SK-N-MC (cell line): ENCODE measurements around the gene VAPA.

Source experiments
- DNase-seq: peaks from one replicate; pipeline ENCODE4 v3.0.0-alpha.2; 2011; ENCODE audit warnings: low read depth, low spot score
- H3K27ac ChIP-seq: fragments of 200-600 bp; sonication (generic); 2 replicates; pipeline ENCODE4 v1.5.1; 2016; ENCODE audit warnings: mixed run types
- H3K36me3 ChIP-seq: fragments of 200-600 bp; sonication (generic); 2 replicates; pipeline ENCODE4 v1.6.1; 2017; ENCODE audit warnings: antibody characterized with exemption, low read length, mixed read lengths; ENCODE audit not compliant: insufficient read depth
- H3K4me3 ChIP-seq: fragments of 200-600 bp; sonication (generic); 2 replicates; pipeline ENCODE4 v1.5.1; 2016
- H3K9ac ChIP-seq: fragments of 200-600 bp; sonication (generic); 2 replicates; pipeline ENCODE4 v1.8.0; 2017; ENCODE audit warnings: mixed run types, mixed read lengths; ENCODE audit not compliant: insufficient read length
- H3K9me3 ChIP-seq: fragments of 200-600 bp; sonication (generic); 2 replicates; pipeline ENCODE4 v1.6.1; 2017; ENCODE audit warnings: low read depth, mild to moderate bottlenecking, antibody characterized with exemption, low read length, moderate library complexity, mixed read lengths
- EZH2 ChIP-seq: fragments of 200-600 bp; sonication (generic); IDR thresholded peaks from one replicate; pipeline ENCODE4 v1.6.1; 2017; ENCODE audit warnings: antibody characterized with exemption
- FOXP2 ChIP-seq: optimal IDR thresholded peaks from 2 replicates; pipeline ENCODE3; 2011; ENCODE audit warnings: mild to moderate bottlenecking, moderate library complexity; ENCODE audit not compliant: insufficient read depth; ENCODE audit errors: extremely low read length, control extremely low read depth
- POLR2AphosphoS5 ChIP-seq: IDR thresholded peaks from 2 replicates; pipeline ENCODE4 v1.6.1; 2012; ENCODE audit warnings: mild to moderate bottlenecking, low read depth, low read length, borderline replicate concordance

Gene VAPA

DNA sequence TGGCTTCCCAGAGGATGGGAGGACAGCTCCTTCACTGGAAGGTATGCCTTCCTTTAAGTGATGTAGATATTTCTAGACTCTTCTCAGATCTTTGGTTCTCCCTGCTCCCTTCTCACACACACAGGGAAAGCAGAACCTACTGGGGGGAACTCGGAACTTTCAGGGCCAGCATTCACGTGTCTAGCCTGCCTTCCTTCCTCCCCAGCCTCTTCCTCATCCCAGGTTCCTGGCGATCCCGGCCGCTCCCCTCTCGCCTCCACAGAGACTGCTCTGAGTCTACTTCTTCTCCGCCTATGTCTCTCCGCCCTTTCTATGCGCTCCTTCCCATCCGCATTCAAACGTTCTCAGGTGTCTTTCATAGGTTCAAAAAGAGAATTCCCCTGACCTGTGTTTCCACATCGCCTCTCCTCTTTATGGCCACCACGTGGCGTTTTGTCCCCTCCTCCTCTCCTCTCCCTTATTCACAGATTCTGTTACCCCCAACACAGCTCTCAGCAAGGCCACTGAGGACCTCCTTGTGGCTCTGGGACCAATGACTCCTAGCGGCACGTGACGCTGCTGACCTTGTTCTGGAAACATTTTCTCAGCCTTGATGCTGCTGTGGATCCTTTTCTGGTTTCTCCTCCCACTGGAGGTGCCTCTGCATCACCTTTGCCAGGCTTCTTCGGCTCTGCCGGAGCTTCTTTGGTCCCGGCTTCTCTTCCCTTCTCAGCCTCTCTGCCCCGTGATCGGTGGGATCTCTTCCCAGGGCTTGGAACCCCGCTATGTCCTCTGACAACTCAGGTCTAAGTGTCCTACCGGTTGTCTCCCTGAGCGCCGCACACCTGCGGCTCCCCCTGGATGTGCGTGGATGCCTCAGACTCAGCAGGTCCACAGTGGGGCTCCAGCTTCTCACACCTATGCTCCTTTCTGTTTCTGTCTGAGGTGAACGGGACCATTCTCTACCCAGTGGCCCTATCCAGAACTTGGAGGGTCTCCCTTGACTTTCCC, 77.5 kb downstream of the VAPA start:
- Histone ChIP-seq H3K4me3 (no peak overlapping the region), H3K27ac (no peak overlapping the region), H3K36me3 (no peaks in the 10 kb centered on the region), H3K9me3 (no peaks in the 10 kb centered on the region), H3K9ac (no peak overlapping the region)
- TF ChIP-seq POLR2AphosphoS5 (no peak), EZH2 (no peak), FOXP2 (no peak)
- DNase-seq, result no peak

DNA sequence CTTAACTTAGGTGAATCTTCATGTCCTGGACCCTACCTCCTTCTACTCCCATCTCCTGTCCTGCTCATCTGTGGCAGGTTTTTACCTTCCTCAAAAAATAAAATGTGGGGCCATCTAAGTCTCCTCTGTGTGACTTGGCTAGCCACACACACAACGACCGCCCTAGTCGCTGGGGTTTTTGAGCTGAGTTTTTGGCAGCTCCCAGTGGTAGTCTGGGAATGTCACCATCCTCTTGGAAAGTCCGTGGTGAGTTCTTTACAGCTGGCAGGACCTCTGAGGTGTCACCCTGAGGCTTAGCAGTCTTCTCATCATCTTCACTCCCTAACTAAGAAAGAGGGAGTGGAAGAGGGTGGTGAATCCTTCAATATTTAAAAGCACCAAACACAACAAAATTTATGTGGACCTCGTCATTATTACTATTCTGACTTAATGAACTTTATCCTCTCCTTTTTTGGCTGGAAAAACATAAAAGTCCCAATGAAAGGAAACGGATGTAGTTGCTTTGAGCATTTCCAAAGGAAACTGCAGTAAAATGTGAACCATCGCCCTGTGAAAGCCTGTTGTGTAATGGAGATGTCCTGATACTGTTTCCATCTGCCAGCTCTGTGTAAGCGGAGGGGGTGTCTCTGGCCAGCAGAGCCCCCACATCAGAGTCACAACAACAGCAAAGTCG, 78.6 kb downstream of the VAPA start:
- H3K36me3 ChIP-seq, result no peaks in the 10 kb centered on the region
- no peak for TF ChIP-seq EZH2
- TF ChIP-seq FOXP2, result no peak
- TF ChIP-seq POLR2AphosphoS5, result no peak
- H3K9ac ChIP-seq, result no peak overlapping the region
- H3K27ac ChIP-seq, result no peak overlapping the region
- no peak overlapping the region for H3K4me3 ChIP-seq
- DNase-seq, result no peak
- no peaks in the 10 kb centered on the region for H3K9me3 ChIP-seq

DNA sequence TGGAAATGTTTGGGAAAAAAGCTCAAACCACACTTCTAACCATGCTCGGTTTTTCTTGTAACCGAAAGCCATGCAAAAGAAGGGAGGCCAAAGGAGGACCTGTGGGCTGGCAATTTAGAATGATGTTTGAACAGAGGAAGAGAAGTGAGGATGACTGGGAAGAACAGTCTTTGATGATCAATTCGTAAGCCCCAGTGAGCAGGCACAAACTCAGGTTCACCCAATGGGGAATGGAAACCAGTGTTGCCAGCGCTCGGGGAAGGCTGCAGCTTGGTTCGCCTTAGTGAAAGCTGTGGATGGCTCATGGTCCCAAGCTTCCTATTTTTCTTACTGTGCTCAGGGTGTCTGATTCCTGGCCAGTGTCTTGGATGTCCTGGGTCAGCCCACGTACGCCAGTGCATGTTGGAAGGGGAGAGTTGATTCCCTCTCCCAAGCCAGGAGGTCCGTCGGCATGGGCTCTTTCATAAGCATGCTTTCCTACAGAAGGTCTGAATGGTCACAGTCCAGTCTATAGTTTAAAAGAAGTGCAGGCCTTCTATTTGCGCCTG, 79.2 kb downstream of the VAPA start:
- Histone ChIP-seq H3K4me3 (no peak overlapping the region), H3K27ac (no peak overlapping the region), H3K9ac (no peak overlapping the region), H3K9me3 (no peaks in the 10 kb centered on the region; the same call in 1 of the 2 replicates), H3K36me3 (no peaks in the 10 kb centered on the region)
- DNase-seq, result no peak
- TF ChIP-seq POLR2AphosphoS5 (no peak), FOXP2 (no peak), EZH2 (no peak)

DNA sequence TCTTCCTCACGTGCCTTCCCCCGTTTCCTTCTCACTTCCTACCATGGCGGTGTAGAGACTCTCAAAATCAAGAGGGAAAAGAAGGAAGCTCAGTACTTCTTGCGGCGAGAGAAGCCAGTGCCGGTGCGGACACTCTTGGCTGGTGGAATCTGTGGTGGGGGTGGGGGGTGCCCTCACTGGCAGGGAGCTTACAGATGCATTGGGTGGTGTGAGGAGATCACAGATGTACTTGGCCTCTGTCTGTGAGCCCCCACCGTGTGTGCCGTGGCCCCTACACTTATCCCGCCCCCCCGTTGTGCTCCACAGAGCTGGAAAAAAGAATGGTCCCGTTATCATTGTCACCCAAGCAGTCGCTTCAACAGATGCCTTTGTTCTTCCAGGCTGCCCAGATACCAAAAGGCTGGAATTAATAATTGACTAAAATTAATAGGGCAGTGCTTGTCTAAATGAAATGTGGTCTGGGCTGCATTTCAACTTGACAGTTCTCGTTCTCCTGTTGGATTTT, 79.8 kb downstream of the VAPA start:
- DNase-seq, result no peak
- H3K36me3 ChIP-seq, result no peaks in the 10 kb centered on the region
- no peak overlapping the region for H3K27ac ChIP-seq
- TF ChIP-seq EZH2 (no peak), POLR2AphosphoS5 (no peak), FOXP2 (no peak)
- H3K4me3 ChIP-seq, result no peak overlapping the region
- H3K9ac ChIP-seq, result no peak overlapping the region
- no peaks in the 10 kb centered on the region; the same call in 1 of the 2 replicates for H3K9me3 ChIP-seq

DNA sequence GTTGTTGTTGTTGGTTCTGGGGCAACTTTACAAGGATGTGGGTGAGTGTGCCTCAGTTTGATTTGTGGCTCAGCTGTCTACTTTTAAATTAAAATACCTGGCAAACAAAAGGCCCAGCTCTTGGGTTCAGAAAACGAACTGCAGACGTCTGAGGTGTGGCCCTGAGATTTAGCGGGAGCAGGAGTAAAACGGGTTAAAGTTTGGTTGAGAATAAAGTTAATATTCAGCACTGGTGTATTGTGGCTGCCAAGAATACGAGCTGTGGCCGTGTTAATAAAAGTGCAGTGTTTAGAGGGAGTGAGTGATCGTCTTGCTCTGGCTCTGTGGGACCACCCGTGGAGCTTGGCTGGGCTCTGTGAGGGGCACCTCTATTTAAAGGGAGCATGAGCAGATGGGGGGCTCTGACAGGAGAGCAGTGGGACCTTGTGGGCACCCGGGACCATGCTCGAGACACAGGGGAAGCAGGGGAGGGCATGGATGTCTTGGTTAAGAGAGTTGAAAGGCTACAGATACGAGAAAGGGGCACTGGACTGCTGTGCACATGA, 80.3 kb downstream of the VAPA start:
- Histone ChIP-seq H3K9me3 (no peaks in the 10 kb centered on the region; the same call in 1 of the 2 replicates), H3K9ac (no peak overlapping the region), H3K27ac (no peak overlapping the region), H3K4me3 (no peak overlapping the region), H3K36me3 (no peaks in the 10 kb centered on the region)
- no peak for TF ChIP-seq EZH2
- no peak for TF ChIP-seq POLR2AphosphoS5
- no peak for TF ChIP-seq FOXP2
- DNase-seq, result no peak

DNA sequence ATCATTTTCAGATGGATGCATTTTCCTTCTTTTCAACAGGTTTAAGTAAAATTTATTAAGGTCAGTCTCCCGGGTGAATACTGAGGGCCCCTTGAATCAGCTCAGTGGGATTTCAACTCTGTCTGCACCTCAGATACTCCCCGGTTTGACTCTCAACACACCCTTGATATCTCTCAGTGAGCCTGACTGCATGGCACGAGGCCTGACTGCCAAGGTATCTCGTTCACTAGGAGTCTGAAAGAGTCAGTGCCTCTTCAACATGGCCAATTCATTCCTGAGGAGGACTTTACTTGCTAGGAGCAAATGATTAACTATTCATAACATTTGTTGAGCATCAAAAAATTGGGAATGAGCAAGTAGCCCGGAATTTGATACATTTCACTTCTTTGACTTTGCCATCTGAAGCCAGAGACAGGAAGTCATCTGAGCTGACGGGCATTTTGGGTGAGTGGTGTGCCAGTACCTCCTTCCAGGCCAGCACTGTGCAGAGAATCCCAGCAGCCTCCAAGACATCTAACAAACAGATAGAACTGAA, 81.0 kb downstream of the VAPA start:
- H3K36me3 ChIP-seq, result no peaks in the 10 kb centered on the region
- no peak for TF ChIP-seq POLR2AphosphoS5
- TF ChIP-seq EZH2, result no peak
- no peak for TF ChIP-seq FOXP2
- H3K9ac ChIP-seq, result no peak overlapping the region
- no peak overlapping the region for H3K27ac ChIP-seq
- H3K9me3 ChIP-seq, result no peaks in the 10 kb centered on the region; the same call in 1 of the 2 replicates
- H3K4me3 ChIP-seq, result no peak overlapping the region
- DNase-seq, result no peak

DNA sequence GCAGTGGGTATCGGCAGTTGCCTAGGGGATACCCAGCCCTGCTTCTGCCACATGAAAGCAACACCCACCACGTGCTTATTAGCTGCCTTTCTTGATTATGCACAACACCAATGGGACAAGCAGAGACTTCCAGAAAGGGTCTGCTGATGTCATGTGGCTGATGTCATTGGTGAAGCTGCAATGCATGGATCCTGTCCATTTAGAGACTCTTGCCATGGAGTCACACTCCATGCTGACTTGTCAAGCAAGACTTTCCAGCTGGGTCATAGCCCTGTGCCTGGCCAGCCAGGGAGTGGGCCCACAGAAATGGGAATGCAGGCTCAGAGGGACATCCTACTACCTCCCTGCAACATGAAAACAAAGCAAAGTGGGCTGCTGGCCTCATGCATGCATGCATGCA, 81.8 kb downstream of the VAPA start:
- no peak overlapping the region for H3K9ac ChIP-seq
- no peak overlapping the region for H3K27ac ChIP-seq
- TF ChIP-seq POLR2AphosphoS5 (no peak), FOXP2 (no peak), EZH2 (no peak)
- H3K36me3 ChIP-seq, result no peaks in the 10 kb centered on the region
- no peak for DNase-seq
- no peaks in the 10 kb centered on the region; the same call in 1 of the 2 replicates for H3K9me3 ChIP-seq
- H3K4me3 ChIP-seq, result no peak overlapping the region

DNA sequence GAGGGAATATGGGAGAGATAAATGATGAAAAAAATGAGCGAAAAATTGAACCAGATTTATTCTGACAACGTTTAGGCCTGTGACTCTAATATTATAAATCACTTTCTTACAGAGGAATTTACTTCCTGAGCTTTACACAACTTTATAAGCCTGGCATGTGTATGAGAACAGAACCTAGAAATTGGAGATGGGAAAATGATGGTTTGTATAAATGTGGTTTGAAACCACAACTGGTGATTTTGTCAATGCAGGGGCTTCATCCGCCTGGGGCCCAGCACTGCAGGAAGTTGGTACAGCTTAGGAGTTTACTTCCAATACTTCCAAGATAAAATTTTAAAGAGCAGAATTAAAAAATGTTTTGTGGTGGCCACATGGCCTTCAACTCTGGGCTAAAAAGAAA, 82.3 kb downstream of the VAPA start:
- no peak overlapping the region for H3K9ac ChIP-seq

More for the DNA sequence above, 82.3 kb downstream of the VAPA start:
- DNase-seq, result no peak
- Histone ChIP-seq H3K27ac (no peak overlapping the region), H3K36me3 (no peaks in the 10 kb centered on the region), H3K9me3 (no peaks in the 10 kb centered on the region; the same call in 1 of the 2 replicates), H3K4me3 (no peak overlapping the region)
- TF ChIP-seq POLR2AphosphoS5, result no peak
- TF ChIP-seq FOXP2, result no peak
- TF ChIP-seq EZH2, result no peak
